GM23338 (cell line): ENCODE measurements around the gene CCDC68. TPM values are rescaled to one million over a fixed set of nuclear protein-coding genes. Genes with fewer than 3 reads are reported as not detected.

Experiments
- ATAC-seq: fragments of 200-7000 bp; cut with Tn5 transposase; 3 replicates; pipeline ENCODE4 v1.9.1; 2020
- DNase-seq: peaks from one replicate; pipeline ENCODE4 v3.0.0-alpha.2; 2015; ENCODE audit warnings: low spot score
- H2AFZ ChIP-seq: fragments of 200-600 bp; sonication (generic); 2 replicates; pipeline ENCODE4 v1.8.0; 2016; ENCODE audit warnings: antibody characterized with exemption, mild to moderate bottlenecking, moderate library complexity
- H3F3A ChIP-seq: fragments of 200-600 bp; sonication (generic); replicated peaks from 2 replicates; pipeline ENCODE4 v1.8.0; 2017; ENCODE audit warnings: antibody characterized with exemption, mixed run types, low read depth
- H3K27ac ChIP-seq: fragments of 200-600 bp; sonication (generic); 2 replicates; pipeline ENCODE4 v1.6.1; 2016; ENCODE audit warnings: low read depth
- H3K27me3 ChIP-seq: fragments of 200-600 bp; sonication (generic); 2 replicates; pipeline ENCODE4 v1.8.0; 2016; ENCODE audit warnings: mild to moderate bottlenecking, mixed run types, moderate library complexity; ENCODE audit not compliant: insufficient read depth
- H3K36me3 ChIP-seq: fragments of 200-600 bp; sonication (generic); 2 replicates; pipeline ENCODE4 v1.8.0; 2016; ENCODE audit warnings: mild to moderate bottlenecking; ENCODE audit not compliant: insufficient read depth
- H3K4me1 ChIP-seq: fragments of 200-600 bp; sonication (generic); 2 replicates; pipeline ENCODE4 v1.8.0; 2016; ENCODE audit warnings: mild to moderate bottlenecking, moderate library complexity; ENCODE audit not compliant: insufficient read depth
- H3K4me2 ChIP-seq: fragments of 200-600 bp; sonication (generic); 2 replicates; pipeline ENCODE4 v1.7.1; 2017; ENCODE audit warnings: mixed run types
- H3K4me3 ChIP-seq: fragments of 200-600 bp; sonication (generic); 2 replicates; pipeline ENCODE4 v1.6.1; 2016; ENCODE audit warnings: mixed run types
- H3K79me2 ChIP-seq: fragments of 200-600 bp; sonication (generic); replicated peaks from 2 replicates; pipeline ENCODE4 v1.8.0; 2017; ENCODE audit warnings: mild to moderate bottlenecking; ENCODE audit not compliant: insufficient read depth
- H3K9me2 ChIP-seq: fragments of 200-600 bp; sonication (generic); 2 replicates; pipeline ENCODE4 v1.8.0; 2017; ENCODE audit not compliant: insufficient read depth
- H4K20me1 ChIP-seq: fragments of 200-600 bp; sonication (generic); replicated peaks from 2 replicates; pipeline ENCODE4 v1.8.0; 2017; ENCODE audit warnings: mild to moderate bottlenecking; ENCODE audit not compliant: insufficient read depth
- H3K27ac Mint-ChIP-seq: 2 replicates; pipeline ENCODE4 v1.8.0; 2020; ENCODE audit warnings: inconsistent platforms, mild to moderate bottlenecking, moderate library complexity, mixed read lengths
- H3K27me3 Mint-ChIP-seq: 3 replicates; pipeline ENCODE4 v1.8.0; 2022; ENCODE audit warnings: low read depth, mild to moderate bottlenecking, moderate library complexity, mixed read lengths, inconsistent platforms; ENCODE audit not compliant: insufficient read depth, poor library complexity
- H3K36me3 Mint-ChIP-seq: 3 replicates; pipeline ENCODE4 v1.8.0; 2021; ENCODE audit warnings: low read depth, mild to moderate bottlenecking, inconsistent platforms, moderate library complexity, mixed read lengths
- H3K4me1 Mint-ChIP-seq: 3 replicates; pipeline ENCODE4 v1.8.0; 2020; ENCODE audit warnings: mild to moderate bottlenecking, inconsistent platforms, mixed read lengths
- H3K4me3 Mint-ChIP-seq: 3 replicates; pipeline ENCODE4 v1.8.0; 2021; ENCODE audit warnings: moderate library complexity, mild to moderate bottlenecking, inconsistent platforms, mixed read lengths
- H3K9me3 Mint-ChIP-seq: 3 replicates; pipeline ENCODE4 v1.8.0; 2020; ENCODE audit warnings: moderate library complexity, mild to moderate bottlenecking, inconsistent platforms, mixed read lengths
- CREB1 ChIP-seq: fragments of 250-450 bp; sonication (Bioruptor Pico); IDR thresholded peaks from 2 replicates; pipeline ENCODE4 v1.5.0; 2020; ENCODE audit warnings: low read depth, mild to moderate bottlenecking, moderate library complexity
- POLR2AphosphoS5 ChIP-seq: IDR thresholded peaks from 2 replicates; pipeline ENCODE4 v1.6.1; 2016; ENCODE audit warnings: antibody characterized with exemption, low read depth
- STAT1 ChIP-seq: IDR thresholded peaks from one replicate; pipeline ENCODE4 v1.6.1; 2016; ENCODE audit warnings: antibody characterized with exemption; ENCODE audit not compliant: unreplicated experiment
- ZNF114 ChIP-seq: fragments of 250-450 bp; sonication (Bioruptor Pico); IDR thresholded peaks from 2 replicates; pipeline ENCODE4 v1.5.0; 2020; ENCODE audit warnings: mild to moderate bottlenecking, moderate library complexity
- ZNF331 ChIP-seq: fragments of 250-450 bp; sonication (Bioruptor Pico); IDR thresholded peaks from 2 replicates; pipeline ENCODE4 v1.5.0; 2020; ENCODE audit warnings: low read depth, mild to moderate bottlenecking, moderate library complexity
- polyA plus RNA-seq: library from polyadenylated mRNA; unstranded; fragments of >200 nt; fragmentation: Nextera tagmentation; extraction: Ambion mirVana; gene quantifications from 2 replicates; pipeline ENCODE4 v1.2.1, GENCODE V29; 2016
- total RNA-seq: library from RNA; depleted of rRNA; stranded (reverse); fragments of >200 nt; shearing (Covaris generic); gene quantifications from 2 replicates; pipeline ENCODE4 v1.2.3, GENCODE V29; 2014
- TF ChIP-seq, protein P1 (sequence below): IDR thresholded peaks from 2 replicates; pipeline ENCODE4 v1.6.1; 2016; ENCODE audit warnings: antibody characterized with exemption
- TF ChIP-seq, protein P2 (sequence below), 2 experiments: fragments of 200-600 bp in 1 of 2; sonication (generic) in 1 of 2; conservative IDR thresholded peaks; 2 replicates each; pipeline versions ENCODE4 v1.5.1 to v1.6.1; 2016 to 2017; ENCODE audit warnings: antibody characterized with exemption in 2 of 2, low read depth in 2 of 2, mild to moderate bottlenecking in 2 of 2, moderate library complexity in 1 of 2
- TF ChIP-seq, protein P3 (sequence below): fragments of 250-450 bp; sonication (Bioruptor Pico); IDR thresholded peaks from 2 replicates; pipeline ENCODE4 v1.5.0; 2020; ENCODE audit warnings: mild to moderate bottlenecking, moderate library complexity

Gene CCDC68
- total and polyA plus RNA-seq, 2 experiments from 2014 or later = 1.6 to 3.7 TPM

DNA sequence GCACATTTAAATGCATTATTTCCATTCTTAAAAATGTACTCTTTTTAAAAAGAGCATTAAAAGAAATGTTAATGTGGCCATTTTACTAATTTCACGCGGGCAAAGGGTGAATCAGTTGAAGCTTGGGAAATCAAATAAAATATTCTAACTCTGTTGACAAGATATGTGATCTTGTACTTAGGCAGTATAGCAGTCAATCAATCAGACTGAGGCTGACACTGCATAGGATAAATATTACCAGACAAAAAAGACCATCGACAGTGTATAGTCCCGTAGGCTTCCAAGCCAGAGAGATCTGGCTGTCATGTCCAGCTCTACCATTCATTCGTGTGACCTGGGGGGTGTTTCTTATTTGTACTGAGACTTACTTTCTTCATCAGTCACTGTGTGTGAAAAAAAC, 39.8 kb upstream of the CCDC68 start:
- Mint-ChIP-seq H3K4me3 (no peak overlapping the region), H3K9me3 (no peaks in the 10 kb centered on the region), H3K27me3 (no peaks in the 10 kb centered on the region), H3K4me1 (peaks cover 11% of the 10 kb centered on the region), H3K27ac (no peak overlapping the region), H3K36me3 (no peaks in the 10 kb centered on the region)
- Histone ChIP-seq H2AFZ (no peak overlapping the region), H3F3A (no peaks in the 10 kb centered on the region), H3K4me1 (peaks cover 9% of the 10 kb centered on the region; the same call in 1 of the 2 replicates), H3K27me3 (no peaks in the 10 kb centered on the region), H3K27ac (no peak overlapping the region), H3K4me2 (no peak overlapping the region), H3K79me2 (no peaks in the 10 kb centered on the region), H3K36me3 (no peaks in the 10 kb centered on the region), H3K4me3 (no peak overlapping the region), H4K20me1 (no peaks in the 10 kb centered on the region), H3K9me2 (no peaks in the 10 kb centered on the region)
- ATAC-seq = no peak
- TF ChIP-seq POLR2AphosphoS5 = no peak
- no peak for TF ChIP-seq STAT1
- TF ChIP-seq, protein P1, sequence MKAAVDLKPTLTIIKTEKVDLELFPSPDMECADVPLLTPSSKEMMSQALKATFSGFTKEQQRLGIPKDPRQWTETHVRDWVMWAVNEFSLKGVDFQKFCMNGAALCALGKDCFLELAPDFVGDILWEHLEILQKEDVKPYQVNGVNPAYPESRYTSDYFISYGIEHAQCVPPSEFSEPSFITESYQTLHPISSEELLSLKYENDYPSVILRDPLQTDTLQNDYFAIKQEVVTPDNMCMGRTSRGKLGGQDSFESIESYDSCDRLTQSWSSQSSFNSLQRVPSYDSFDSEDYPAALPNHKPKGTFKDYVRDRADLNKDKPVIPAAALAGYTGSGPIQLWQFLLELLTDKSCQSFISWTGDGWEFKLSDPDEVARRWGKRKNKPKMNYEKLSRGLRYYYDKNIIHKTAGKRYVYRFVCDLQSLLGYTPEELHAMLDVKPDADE = no peak
- TF ChIP-seq, protein P2, sequence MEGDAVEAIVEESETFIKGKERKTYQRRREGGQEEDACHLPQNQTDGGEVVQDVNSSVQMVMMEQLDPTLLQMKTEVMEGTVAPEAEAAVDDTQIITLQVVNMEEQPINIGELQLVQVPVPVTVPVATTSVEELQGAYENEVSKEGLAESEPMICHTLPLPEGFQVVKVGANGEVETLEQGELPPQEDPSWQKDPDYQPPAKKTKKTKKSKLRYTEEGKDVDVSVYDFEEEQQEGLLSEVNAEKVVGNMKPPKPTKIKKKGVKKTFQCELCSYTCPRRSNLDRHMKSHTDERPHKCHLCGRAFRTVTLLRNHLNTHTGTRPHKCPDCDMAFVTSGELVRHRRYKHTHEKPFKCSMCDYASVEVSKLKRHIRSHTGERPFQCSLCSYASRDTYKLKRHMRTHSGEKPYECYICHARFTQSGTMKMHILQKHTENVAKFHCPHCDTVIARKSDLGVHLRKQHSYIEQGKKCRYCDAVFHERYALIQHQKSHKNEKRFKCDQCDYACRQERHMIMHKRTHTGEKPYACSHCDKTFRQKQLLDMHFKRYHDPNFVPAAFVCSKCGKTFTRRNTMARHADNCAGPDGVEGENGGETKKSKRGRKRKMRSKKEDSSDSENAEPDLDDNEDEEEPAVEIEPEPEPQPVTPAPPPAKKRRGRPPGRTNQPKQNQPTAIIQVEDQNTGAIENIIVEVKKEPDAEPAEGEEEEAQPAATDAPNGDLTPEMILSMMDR (conservative IDR thresholded peaks at IDR 0.05; ENCODE audit: low read depth in 2 of 2) = no peak
- DNase-seq = no peak

DNA sequence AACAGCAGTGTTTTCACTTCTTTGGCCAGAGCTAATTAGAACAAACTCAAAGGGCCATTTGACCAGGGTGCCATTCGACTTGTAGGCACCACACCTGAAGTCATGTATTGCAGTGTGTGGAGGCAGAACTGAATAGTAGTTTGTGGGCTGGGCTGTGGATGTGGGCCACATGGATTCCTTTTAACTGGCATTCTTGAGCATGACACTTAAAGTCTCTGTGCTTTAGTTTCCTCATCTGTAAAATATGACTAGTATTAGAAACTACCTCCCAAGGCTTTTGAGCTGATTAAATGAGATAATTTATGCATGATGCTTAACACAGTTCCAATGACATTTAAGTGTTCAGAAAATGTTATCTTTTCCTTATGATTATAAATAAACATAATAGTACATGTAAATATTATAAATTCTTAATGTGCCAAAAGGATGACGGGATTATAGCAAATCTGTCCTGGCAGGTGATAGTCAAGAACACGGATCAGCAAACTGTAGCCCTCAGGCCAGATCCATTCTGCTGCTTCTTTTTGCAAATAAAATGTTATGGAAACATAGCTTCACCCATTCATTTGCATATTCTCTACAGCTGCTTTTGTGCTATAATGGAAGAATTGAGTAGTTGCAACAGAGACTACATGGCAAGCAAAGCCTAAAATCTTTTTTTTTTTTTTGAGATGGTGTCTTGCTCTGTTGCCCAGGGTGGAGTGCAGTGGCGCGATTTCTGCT, 36.3 kb upstream of the CCDC68 start:
- no peaks in the 10 kb centered on the region for H3K36me3 ChIP-seq
- no peaks in the 10 kb centered on the region for H3K27me3 Mint-ChIP-seq
- H3F3A ChIP-seq = no peaks in the 10 kb centered on the region
- H2AFZ ChIP-seq = no peak overlapping the region
- no peaks in the 10 kb centered on the region for H3K9me3 Mint-ChIP-seq
- H3K36me3 Mint-ChIP-seq = no peaks in the 10 kb centered on the region
- H3K4me3 Mint-ChIP-seq = no peak overlapping the region
- H3K9me2 ChIP-seq = no peaks in the 10 kb centered on the region
- no peak overlapping the region for H3K4me2 ChIP-seq
- no peaks in the 10 kb centered on the region for H3K4me1 Mint-ChIP-seq
- H3K4me3 ChIP-seq = no peak overlapping the region
- DNase-seq (no peak), ATAC-seq (no peak)
- H3K27ac Mint-ChIP-seq = no peak overlapping the region
- H4K20me1 ChIP-seq = no peaks in the 10 kb centered on the region
- H3K27ac ChIP-seq = no peak overlapping the region
- H3K4me1 ChIP-seq = no peaks in the 10 kb centered on the region
- no peaks in the 10 kb centered on the region for H3K79me2 ChIP-seq
- no peaks in the 10 kb centered on the region for H3K27me3 ChIP-seq
- TF ChIP-seq, protein P3, sequence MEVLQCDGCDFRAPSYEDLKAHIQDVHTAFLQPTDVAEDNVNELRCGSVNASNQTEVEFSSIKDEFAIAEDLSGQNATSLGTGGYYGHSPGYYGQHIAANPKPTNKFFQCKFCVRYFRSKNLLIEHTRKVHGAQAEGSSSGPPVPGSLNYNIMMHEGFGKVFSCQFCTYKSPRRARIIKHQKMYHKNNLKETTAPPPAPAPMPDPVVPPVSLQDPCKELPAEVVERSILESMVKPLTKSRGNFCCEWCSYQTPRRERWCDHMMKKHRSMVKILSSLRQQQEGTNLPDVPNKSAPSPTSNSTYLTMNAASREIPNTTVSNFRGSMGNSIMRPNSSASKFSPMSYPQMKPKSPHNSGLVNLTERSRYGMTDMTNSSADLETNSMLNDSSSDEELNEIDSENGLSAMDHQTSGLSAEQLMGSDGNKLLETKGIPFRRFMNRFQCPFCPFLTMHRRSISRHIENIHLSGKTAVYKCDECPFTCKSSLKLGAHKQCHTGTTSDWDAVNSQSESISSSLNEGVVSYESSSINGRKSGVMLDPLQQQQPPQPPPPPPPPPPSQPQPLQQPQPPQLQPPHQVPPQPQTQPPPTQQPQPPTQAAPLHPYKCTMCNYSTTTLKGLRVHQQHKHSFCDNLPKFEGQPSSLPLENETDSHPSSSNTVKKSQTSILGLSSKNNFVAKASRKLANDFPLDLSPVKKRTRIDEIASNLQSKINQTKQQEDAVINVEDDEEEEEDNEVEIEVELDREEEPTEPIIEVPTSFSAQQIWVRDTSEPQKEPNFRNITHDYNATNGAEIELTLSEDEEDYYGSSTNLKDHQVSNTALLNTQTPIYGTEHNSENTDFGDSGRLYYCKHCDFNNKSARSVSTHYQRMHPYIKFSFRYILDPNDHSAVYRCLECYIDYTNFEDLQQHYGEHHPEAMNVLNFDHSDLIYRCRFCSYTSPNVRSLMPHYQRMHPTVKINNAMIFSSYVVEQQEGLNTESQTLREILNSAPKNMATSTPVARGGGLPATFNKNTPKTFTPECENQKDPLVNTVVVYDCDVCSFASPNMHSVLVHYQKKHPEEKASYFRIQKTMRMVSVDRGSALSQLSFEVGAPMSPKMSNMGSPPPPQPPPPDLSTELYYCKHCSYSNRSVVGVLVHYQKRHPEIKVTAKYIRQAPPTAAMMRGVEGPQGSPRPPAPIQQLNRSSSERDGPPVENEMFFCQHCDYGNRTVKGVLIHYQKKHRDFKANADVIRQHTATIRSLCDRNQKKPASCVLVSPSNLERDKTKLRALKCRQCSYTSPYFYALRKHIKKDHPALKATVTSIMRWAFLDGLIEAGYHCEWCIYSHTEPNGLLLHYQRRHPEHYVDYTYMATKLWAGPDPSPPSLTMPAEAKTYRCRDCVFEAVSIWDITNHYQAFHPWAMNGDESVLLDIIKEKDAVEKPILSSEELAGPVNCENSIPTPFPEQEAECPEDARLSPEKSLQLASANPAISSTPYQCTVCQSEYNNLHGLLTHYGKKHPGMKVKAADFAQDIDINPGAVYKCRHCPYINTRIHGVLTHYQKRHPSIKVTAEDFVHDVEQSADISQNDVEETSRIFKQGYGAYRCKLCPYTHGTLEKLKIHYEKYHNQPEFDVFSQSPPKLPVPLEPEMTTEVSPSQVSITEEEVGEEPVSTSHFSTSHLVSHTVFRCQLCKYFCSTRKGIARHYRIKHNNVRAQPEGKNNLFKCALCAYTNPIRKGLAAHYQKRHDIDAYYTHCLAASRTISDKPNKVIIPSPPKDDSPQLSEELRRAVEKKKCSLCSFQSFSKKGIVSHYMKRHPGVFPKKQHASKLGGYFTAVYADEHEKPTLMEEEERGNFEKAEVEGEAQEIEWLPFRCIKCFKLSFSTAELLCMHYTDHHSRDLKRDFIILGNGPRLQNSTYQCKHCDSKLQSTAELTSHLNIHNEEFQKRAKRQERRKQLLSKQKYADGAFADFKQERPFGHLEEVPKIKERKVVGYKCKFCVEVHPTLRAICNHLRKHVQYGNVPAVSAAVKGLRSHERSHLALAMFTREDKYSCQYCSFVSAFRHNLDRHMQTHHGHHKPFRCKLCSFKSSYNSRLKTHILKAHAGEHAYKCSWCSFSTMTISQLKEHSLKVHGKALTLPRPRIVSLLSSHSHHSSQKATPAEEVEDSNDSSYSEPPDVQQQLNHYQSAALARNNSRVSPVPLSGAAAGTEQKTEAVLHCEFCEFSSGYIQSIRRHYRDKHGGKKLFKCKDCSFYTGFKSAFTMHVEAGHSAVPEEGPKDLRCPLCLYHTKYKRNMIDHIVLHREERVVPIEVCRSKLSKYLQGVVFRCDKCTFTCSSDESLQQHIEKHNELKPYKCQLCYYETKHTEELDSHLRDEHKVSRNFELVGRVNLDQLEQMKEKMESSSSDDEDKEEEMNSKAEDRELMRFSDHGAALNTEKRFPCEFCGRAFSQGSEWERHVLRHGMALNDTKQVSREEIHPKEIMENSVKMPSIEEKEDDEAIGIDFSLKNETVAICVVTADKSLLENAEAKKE (CRISPR knock-in tag) = no peak
- TF ChIP-seq CREB1 (CRISPR knock-in tag) (no peak), ZNF114 (CRISPR knock-in tag) (no peak), STAT1 (no peak), ZNF331 (CRISPR knock-in tag) (no peak), POLR2AphosphoS5 (no peak)
- TF ChIP-seq, protein P2 (conservative IDR thresholded peaks at IDR 0.05; ENCODE audit: low read depth in 2 of 2) = no peak
